ENCODE data around the gene INKA2. TPM values are rescaled to one million over a fixed set of nuclear protein-coding genes. Genes with fewer than 3 reads are reported as not detected.
A peak's percentile ranks its signal among the peaks of the same experiment; 100 is the strongest.

INKA2 gene
- total RNA-seq, 1 experiment from 2014 or later = 3.5 TPM

GRCh38 chr1:111738133-111738435, 1.1 kb downstream of the INKA2 start:
- Mint-ChIP-seq H3K9me3 (ENCODE audit: unreplicated experiment) (no peaks in the 10 kb centered on the region), H3K27ac (ENCODE audit: low read depth, unreplicated experiment) (peak overlapping the region; percentile 47), H3K36me3 (ENCODE audit: insufficient read depth, unreplicated experiment) (no peaks in the 10 kb centered on the region), H3K4me1 (ENCODE audit: insufficient read depth, unreplicated experiment) (peaks cover 17% of the 10 kb centered on the region), H3K4me3 (ENCODE audit: unreplicated experiment) (peak overlapping the region; percentile 82), H3K27me3 (ENCODE audit: insufficient read depth, unreplicated experiment) (no peaks in the 10 kb centered on the region)
- POLR2A ChIA-PET = interaction anchor here (0.6 to 4.8 kb wide), 15 partner anchors 9 to 289 kb away, joined by 3 to 86 read pairs (median 9); partner anchors contain the start of genes ATP5PB, DDX20, RAP1A and WDR77
- DNase-seq (ENCODE audit: unreplicated experiment) = no peak
- no TSS peak for BruUV-seq (replicated peaks)
- TF ChIP-seq CTCF (IDR thresholded peaks at IDR 0.05; ENCODE audit: unreplicated experiment) = no peak
- intact Hi-C loops (cut with micrococcal nuclease) = no loop called here
- CTCF ChIA-PET = interaction anchor here (0.7 to 9.9 kb wide), 9 partner anchors 9 to 1701 kb away, joined by 3 to 94 read pairs (median 6); no protein-coding TSS in a partner anchor

GRCh38 chr1:111737216-111738132, 1.7 kb downstream of the INKA2 start:
- H3K9me3 Mint-ChIP-seq (ENCODE audit: unreplicated experiment) = no peaks in the 10 kb centered on the region
- intact Hi-C loops (cut with micrococcal nuclease) = no loop called here
- H3K36me3 Mint-ChIP-seq (ENCODE audit: insufficient read depth, unreplicated experiment) = no peaks in the 10 kb centered on the region
- TF ChIP-seq CTCF (IDR thresholded peaks at IDR 0.05; ENCODE audit: unreplicated experiment) = no peak
- POLR2A ChIA-PET = interaction anchor here (1.0 to 4.8 kb wide), 12 partner anchors 8 to 289 kb away, joined by 3 to 86 read pairs (median 8); partner anchors contain the start of genes ATP5PB, DDX20 and WDR77
- no peak for DNase-seq (ENCODE audit: unreplicated experiment)
- BruUV-seq (replicated peaks) = TSS peak; percentile 31
- H3K27me3 Mint-ChIP-seq (ENCODE audit: insufficient read depth, unreplicated experiment) = no peaks in the 10 kb centered on the region
- peaks cover 17% of the 10 kb centered on the region for H3K4me1 Mint-ChIP-seq (ENCODE audit: insufficient read depth, unreplicated experiment)
- H3K4me3 Mint-ChIP-seq (ENCODE audit: unreplicated experiment) = peak overlapping the region; percentile 82
- CTCF ChIA-PET = interaction anchor here (0.6 to 9.9 kb wide), 12 partner anchors 8 to 891 kb away, joined by 3 to 94 read pairs (median 4); no protein-coding TSS in a partner anchor
- peak overlapping the region; percentile 47 for H3K27ac Mint-ChIP-seq (ENCODE audit: low read depth, unreplicated experiment)

GRCh38 chr1:111736548-111737215, 2.5 kb downstream of the INKA2 start:
- H3K4me1 Mint-ChIP-seq (ENCODE audit: insufficient read depth, unreplicated experiment) = peaks cover 17% of the 10 kb centered on the region
- no peak overlapping the region for H3K27ac Mint-ChIP-seq (ENCODE audit: low read depth, unreplicated experiment)
- no peak for TF ChIP-seq CTCF (IDR thresholded peaks at IDR 0.05; ENCODE audit: unreplicated experiment)
- ChIA-PET POLR2A (interaction anchor here (2.9 to 4.8 kb wide), 3 partner anchors 19 to 228 kb away, joined by 11 to 86 read pairs (median 27); partner anchors contain the start of gene DDX20), CTCF (interaction anchor here (0.6 to 9.9 kb wide), 10 partner anchors 10 to 294 kb away, joined by 3 to 94 read pairs (median 4); no protein-coding TSS in a partner anchor)
- no peaks in the 10 kb centered on the region for H3K27me3 Mint-ChIP-seq (ENCODE audit: insufficient read depth, unreplicated experiment)
- intact Hi-C loops (cut with micrococcal nuclease) = no loop called here
- H3K4me3 Mint-ChIP-seq (ENCODE audit: unreplicated experiment) = no peak overlapping the region
- DNase-seq (ENCODE audit: unreplicated experiment) = no peak
- H3K9me3 Mint-ChIP-seq (ENCODE audit: unreplicated experiment) = no peaks in the 10 kb centered on the region
- no peaks in the 10 kb centered on the region for H3K36me3 Mint-ChIP-seq (ENCODE audit: insufficient read depth, unreplicated experiment)
- BruUV-seq (replicated peaks) = no TSS peak
